Immature natural killer cell (primary cell): ENCODE data around the gene C12orf75. TPM values are rescaled to one million over a fixed set of nuclear protein-coding genes. Genes with fewer than 3 reads are reported as not detected.

Source experiments
- polyA plus RNA-seq, 3 donors: library from polyadenylated mRNA; unstranded; fragments of 300-500 nt; fragmentation: Illumina TruSeq; gene quantifications; one replicate each; pipeline ENCODE4 v1.2.3, GENCODE V29; 2021

Gene C12orf75
- polyA plus RNA-seq, 3 donors from 2014 or later, result 256 to 395 (median 277) TPM

Other genes with a start within 250 kb of the C12orf75 start
- gene ALDH1L2, start 246.2 kb upstream of the C12orf75 start, polyA plus RNA-seq, result not detected
- gene WASHC4, start 223.0 kb upstream of the C12orf75 start, polyA plus RNA-seq, result 10 to 100 TPM; 19.0 to 35.3 (median 28.3) TPM
- gene APPL2, start 94.5 kb upstream of the C12orf75 start, polyA plus RNA-seq, result 10 to 100 TPM in 2 of 3 donors, 1 to 10 TPM in 1; 9.5 to 14.1 (median 10.5) TPM